Endothelial cell (in vitro differentiated cells): ENCODE data around the gene THRAP3. TPM values are rescaled to one million over a fixed set of nuclear protein-coding genes. Genes with fewer than 3 reads are reported as not detected.
A peak's percentile ranks its signal among the peaks of the same experiment; 100 is the strongest.

ENCODE experiments used
- DNase-seq: peaks from one replicate; pipeline ENCODE4 v3.0.0; 2021; ENCODE audit warnings: low spot score
- H3K27ac Mint-ChIP-seq: one replicate; pipeline ENCODE4 v1.8.0; 2021; ENCODE audit warnings: mixed read lengths, inconsistent platforms; ENCODE audit not compliant: unreplicated experiment
- H3K27me3 Mint-ChIP-seq: one replicate; pipeline ENCODE4 v1.8.0; 2021; ENCODE audit warnings: mild to moderate bottlenecking, moderate library complexity, mixed read lengths, inconsistent platforms; ENCODE audit not compliant: unreplicated experiment
- H3K36me3 Mint-ChIP-seq: one replicate; pipeline ENCODE4 v1.8.0; 2021; ENCODE audit warnings: mild to moderate bottlenecking, low read depth, mixed read lengths, inconsistent platforms; ENCODE audit not compliant: unreplicated experiment
- H3K4me1 Mint-ChIP-seq: one replicate; pipeline ENCODE4 v1.8.0; 2021; ENCODE audit warnings: mild to moderate bottlenecking, mixed read lengths, inconsistent platforms; ENCODE audit not compliant: unreplicated experiment
- H3K4me3 Mint-ChIP-seq: one replicate; pipeline ENCODE4 v1.8.0; 2021; ENCODE audit warnings: mild to moderate bottlenecking, mixed read lengths, inconsistent platforms; ENCODE audit not compliant: unreplicated experiment
- H3K9me3 Mint-ChIP-seq: one replicate; pipeline ENCODE4 v1.8.0; 2021; ENCODE audit warnings: mixed read lengths, inconsistent platforms; ENCODE audit not compliant: unreplicated experiment
- total RNA-seq: library from RNA; stranded (reverse); fragmentation: NEBNext Ultra II Directional; extraction: Animal tissue kit (Norgen Biotek cat#: 25700); gene quantifications from one replicate; pipeline ENCODE4 v1.2.1, GENCODE V29; 2021; ENCODE audit not compliant: unreplicated experiment
- TF ChIP-seq, protein P1 (sequence below): fragments of 200-600 bp; sonication (generic); IDR thresholded peaks from one replicate; pipeline ENCODE4 v1.5.0; 2021; ENCODE audit warnings: antibody characterized with exemption; ENCODE audit not compliant: unreplicated experiment

Gene THRAP3
- total RNA-seq, 1 donor from 2014 or later: 129 TPM

DNA sequence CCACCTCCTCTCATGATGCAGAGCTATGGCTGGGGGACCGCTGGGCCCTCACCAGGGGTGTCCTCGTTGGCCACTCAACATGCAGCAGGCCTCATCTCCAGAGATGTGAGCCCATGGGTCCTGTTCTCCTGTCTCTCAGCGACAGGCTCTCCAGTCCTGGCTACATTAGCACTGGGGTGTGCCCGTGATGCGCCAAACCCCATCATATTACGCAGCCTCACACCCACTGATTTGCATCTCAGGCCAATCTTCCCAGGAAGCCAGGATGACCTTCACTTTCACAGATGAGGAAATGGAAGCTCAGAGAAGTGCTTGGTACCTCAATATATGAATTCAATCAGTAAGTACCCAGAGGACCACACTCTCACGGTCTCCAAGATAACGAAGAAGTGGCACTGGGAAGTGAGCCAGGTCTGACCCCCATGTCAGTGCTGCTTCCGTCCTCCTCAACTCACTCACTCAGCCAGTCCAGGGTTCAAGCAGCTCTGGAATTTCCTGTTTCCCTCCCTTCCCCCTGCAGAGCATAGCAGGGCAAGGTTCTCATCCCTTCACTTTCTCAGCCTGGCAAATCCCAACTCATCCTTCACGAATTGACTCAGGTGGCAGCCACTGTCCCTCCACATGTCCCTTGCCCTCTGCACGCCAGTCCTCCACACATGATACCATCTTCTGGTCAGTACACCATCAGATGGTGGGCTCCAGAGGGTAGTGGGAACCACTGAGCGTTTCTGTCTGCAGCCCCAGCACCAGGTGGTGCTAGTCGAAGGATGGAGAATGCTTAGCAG lies 128.1 kb downstream of the THRAP3 start:
- peak overlapping the region; percentile 71 for H3K4me3 Mint-ChIP-seq
- H3K9me3 Mint-ChIP-seq: no peaks in the 10 kb centered on the region
- TF ChIP-seq, protein P1, sequence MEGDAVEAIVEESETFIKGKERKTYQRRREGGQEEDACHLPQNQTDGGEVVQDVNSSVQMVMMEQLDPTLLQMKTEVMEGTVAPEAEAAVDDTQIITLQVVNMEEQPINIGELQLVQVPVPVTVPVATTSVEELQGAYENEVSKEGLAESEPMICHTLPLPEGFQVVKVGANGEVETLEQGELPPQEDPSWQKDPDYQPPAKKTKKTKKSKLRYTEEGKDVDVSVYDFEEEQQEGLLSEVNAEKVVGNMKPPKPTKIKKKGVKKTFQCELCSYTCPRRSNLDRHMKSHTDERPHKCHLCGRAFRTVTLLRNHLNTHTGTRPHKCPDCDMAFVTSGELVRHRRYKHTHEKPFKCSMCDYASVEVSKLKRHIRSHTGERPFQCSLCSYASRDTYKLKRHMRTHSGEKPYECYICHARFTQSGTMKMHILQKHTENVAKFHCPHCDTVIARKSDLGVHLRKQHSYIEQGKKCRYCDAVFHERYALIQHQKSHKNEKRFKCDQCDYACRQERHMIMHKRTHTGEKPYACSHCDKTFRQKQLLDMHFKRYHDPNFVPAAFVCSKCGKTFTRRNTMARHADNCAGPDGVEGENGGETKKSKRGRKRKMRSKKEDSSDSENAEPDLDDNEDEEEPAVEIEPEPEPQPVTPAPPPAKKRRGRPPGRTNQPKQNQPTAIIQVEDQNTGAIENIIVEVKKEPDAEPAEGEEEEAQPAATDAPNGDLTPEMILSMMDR: no peak
- no peak overlapping the region for H3K27ac Mint-ChIP-seq
- peaks cover 1% of the 10 kb centered on the region for H3K27me3 Mint-ChIP-seq
- peaks cover 38% of the 10 kb centered on the region for H3K36me3 Mint-ChIP-seq
- no peak for DNase-seq
- H3K4me1 Mint-ChIP-seq: peaks cover 14% of the 10 kb centered on the region

DNA sequence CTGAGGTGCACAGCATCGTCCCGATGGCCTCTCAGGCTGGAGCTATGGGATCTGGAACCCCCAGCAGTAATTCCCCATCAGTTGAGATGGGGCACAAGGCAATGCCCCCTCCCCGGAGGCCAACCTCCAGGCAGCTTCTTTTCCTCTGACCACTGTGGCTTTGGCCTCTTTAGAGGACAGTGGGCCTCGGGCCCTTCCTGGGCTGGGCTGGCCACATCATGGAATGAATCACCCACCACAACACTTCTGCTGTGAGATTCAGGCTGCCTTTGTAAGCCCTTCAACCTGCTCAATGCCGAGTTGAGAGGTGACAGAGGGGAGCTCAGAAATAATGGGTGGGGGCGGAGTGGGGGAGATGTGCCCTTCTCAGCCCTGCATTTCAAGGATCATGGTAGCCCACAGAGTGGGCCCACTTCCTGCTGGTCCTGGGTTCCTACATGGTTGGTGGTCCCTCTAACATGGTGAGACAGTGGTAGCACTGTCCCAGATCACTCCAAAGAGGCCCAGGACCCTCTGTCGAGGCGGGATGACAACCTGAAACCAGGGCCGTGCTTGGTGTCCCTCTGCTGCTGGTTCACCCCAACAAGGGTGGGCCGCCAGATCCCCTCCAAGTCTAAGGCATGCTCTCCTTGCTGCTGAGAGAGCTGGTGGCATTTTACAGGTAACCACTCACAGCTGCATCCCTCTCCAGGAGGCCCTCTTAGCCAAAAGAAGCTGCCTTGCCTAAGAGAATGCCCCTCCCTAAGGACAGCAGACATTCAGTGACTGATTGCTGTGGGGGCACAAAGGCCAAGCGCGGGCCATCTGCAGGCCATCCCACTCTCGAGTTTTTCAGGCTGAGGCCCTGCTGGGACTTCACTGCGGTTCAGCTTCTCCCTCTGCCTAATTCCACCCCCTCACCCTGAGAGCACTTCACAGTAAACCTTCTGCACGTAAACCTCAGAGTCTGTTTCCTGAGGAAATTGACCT lies 129.0 kb downstream of the THRAP3 start:
- no peak for DNase-seq

DNA sequence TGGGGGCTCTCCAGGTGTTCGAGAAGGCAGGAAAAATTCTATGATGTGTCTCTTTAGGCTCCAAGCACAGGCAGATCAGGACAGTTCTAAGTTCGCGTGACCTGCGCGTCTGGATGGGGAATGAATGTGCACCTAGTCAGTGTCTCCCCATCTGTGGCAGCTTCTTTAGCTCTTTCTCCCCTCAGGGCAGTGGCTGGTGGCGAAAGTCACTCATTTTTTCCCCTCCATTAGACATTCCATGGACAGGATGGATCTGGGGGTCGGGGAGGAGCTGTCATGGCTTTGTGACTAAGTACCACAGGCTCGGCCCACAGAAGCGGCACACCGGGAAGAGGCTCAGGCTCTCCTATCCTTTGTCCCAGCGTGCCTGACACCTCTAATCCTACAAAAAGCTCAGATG lies 130.2 kb downstream of the THRAP3 start:
- DNase-seq: no peak
- Mint-ChIP-seq H3K27ac (no peak overlapping the region), H3K27me3 (no peaks in the 10 kb centered on the region), H3K9me3 (no peaks in the 10 kb centered on the region), H3K4me3 (peak overlapping the region; percentile 26), H3K4me1 (peaks cover 11% of the 10 kb centered on the region), H3K36me3 (peaks cover 43% of the 10 kb centered on the region)
- TF ChIP-seq, protein P1: no peak

More for the DNA sequence above, 129.0 kb downstream of the THRAP3 start:
- peak overlapping the region; percentile 71 for H3K4me3 Mint-ChIP-seq
- TF ChIP-seq, protein P1: no peak
- H3K4me1 Mint-ChIP-seq: peaks cover 14% of the 10 kb centered on the region
- no peak overlapping the region for H3K27ac Mint-ChIP-seq
- H3K27me3 Mint-ChIP-seq: no peaks in the 10 kb centered on the region
- no peaks in the 10 kb centered on the region for H3K9me3 Mint-ChIP-seq
- H3K36me3 Mint-ChIP-seq: peaks cover 37% of the 10 kb centered on the region

Other genes starting within 250 kb of the THRAP3 start
- 0.80 TPM for gene TEKT2, start 140.3 kb upstream of the THRAP3 start, total RNA-seq
- 24.2 TPM for gene ADPRS, start 135.6 kb upstream of the THRAP3 start, total RNA-seq
- gene COL8A2, start 99.2 kb upstream of the THRAP3 start, total RNA-seq: 0.13 TPM
- 50.7 TPM for gene TRAPPC3, start 75.0 kb upstream of the THRAP3 start, total RNA-seq
- gene MAP7D1, start 68.3 kb upstream of the THRAP3 start, total RNA-seq: 189 TPM
- 4.8 TPM for gene SH3D21, start 81.9 kb downstream of the THRAP3 start, total RNA-seq
- gene EVA1B, start 99.2 kb downstream of the THRAP3 start, total RNA-seq: 87.9 TPM
- 37.3 TPM for gene STK40, start 161.5 kb downstream of the THRAP3 start, total RNA-seq
- 22.3 TPM for gene LSM10, start 173.5 kb downstream of the THRAP3 start, total RNA-seq
- gene OSCP1, start 226.0 kb downstream of the THRAP3 start, total RNA-seq: 5.1 TPM
- gene MRPS15, start 239.9 kb downstream of the THRAP3 start, total RNA-seq: 78.8 TPM